Endodermal cell (in vitro differentiated cells): ENCODE measurements around the gene CIDEC. TPM values are rescaled to one million over a fixed set of nuclear protein-coding genes. Genes with fewer than 3 reads are reported as not detected.
"Not testable (repeated sequence)": the region's sequence is repeated elsewhere in the genome, so short reads cannot be mapped to it uniquely, and the experiment has no call there.

Experiments
- DNase-seq: peaks from one replicate; pipeline ENCODE4 v3.0.0-alpha.2; 2017
- H3K27ac ChIP-seq: 2 replicates; pipeline ENCODE4 v1.5.1; 2013; ENCODE audit warnings: mild to moderate bottlenecking, low read depth, low read length, moderate library complexity
- H3K27me3 ChIP-seq: 2 replicates; pipeline ENCODE4 v1.6.1; 2013; ENCODE audit warnings: mild to moderate bottlenecking, low read length, moderate library complexity; ENCODE audit not compliant: insufficient read depth, control insufficient read depth, poor library complexity, severe bottlenecking
- H3K36me3 ChIP-seq: 2 replicates; pipeline ENCODE4 v1.7.0; 2013; ENCODE audit warnings: mild to moderate bottlenecking, low read length, moderate library complexity; ENCODE audit not compliant: control insufficient read depth, insufficient read depth
- H3K4me1 ChIP-seq: one replicate; pipeline ENCODE4 v1.7.0; 2013; ENCODE audit warnings: low read length; ENCODE audit not compliant: control insufficient read depth, insufficient read depth
- H3K4me3 ChIP-seq: 2 replicates; pipeline ENCODE4 v1.5.1; 2013; ENCODE audit warnings: mild to moderate bottlenecking, low read length, moderate library complexity
- H3K9ac ChIP-seq: 2 replicates; pipeline ENCODE4 v1.6.1; 2013; ENCODE audit warnings: mild to moderate bottlenecking, low read length, moderate library complexity; ENCODE audit not compliant: poor library complexity, severe bottlenecking; ENCODE audit errors: extremely low read depth
- H3K9me3 ChIP-seq: 2 replicates; pipeline ENCODE4 v1.6.1; 2013; ENCODE audit warnings: mild to moderate bottlenecking, low read length, moderate library complexity; ENCODE audit not compliant: control insufficient read depth
- H3K27ac Mint-ChIP-seq: 2 replicates; pipeline ENCODE4 v1.8.0; 2020; ENCODE audit warnings: mixed read lengths
- H3K27me3 Mint-ChIP-seq: 2 replicates; pipeline ENCODE4 v1.8.0; 2021; ENCODE audit warnings: mild to moderate bottlenecking, mixed read lengths; ENCODE audit not compliant: insufficient read depth
- H3K36me3 Mint-ChIP-seq: 2 replicates; pipeline ENCODE4 v1.8.0; 2020; ENCODE audit warnings: low read depth, mixed read lengths
- H3K4me1 Mint-ChIP-seq: 2 replicates; pipeline ENCODE4 v1.8.0; 2020; ENCODE audit warnings: mixed read lengths
- H3K4me3 Mint-ChIP-seq: 2 replicates; pipeline ENCODE4 v1.8.0; 2020; ENCODE audit warnings: mild to moderate bottlenecking, moderate library complexity, mixed read lengths
- H3K9me3 Mint-ChIP-seq: 2 replicates; pipeline ENCODE4 v1.8.0; 2020; ENCODE audit warnings: mild to moderate bottlenecking, mixed read lengths
- WGBS, 2 experiments: methylation state at CpG; one replicate each; pipeline versions ENCODE4 v1.1.5 to v1.1.7; 2013; ENCODE audit warnings: missing lambda C conversion rate in 2 of 2, mixed read lengths in 1 of 2; ENCODE audit not compliant: insufficient coverage in 1 of 2, insufficient read length in 1 of 2; 5-methylcytosine and 5-hydroxymethylcytosine counted together
- total RNA-seq, 2 donors: library from RNA; stranded (reverse); fragmentation: NEBNext Ultra II Directional in 1 of 2; extraction: Animal tissue kit (Norgen Biotek cat#: 25700) in 1 of 2; gene quantifications; 2 replicates in 1 of 2; 3 replicates in 1 of 2; pipeline ENCODE4 v1.2.1, GENCODE V29; 2021
- TF ChIP-seq, protein P1 (sequence below): fragments of 200-600 bp; sonication (generic); conservative IDR thresholded peaks from 2 replicates; pipeline ENCODE4 v1.5.0; 2021; ENCODE audit warnings: antibody characterized with exemption, mild to moderate bottlenecking

CIDEC gene
- total RNA-seq, 2 donors from 2014 or later, result not detected

DNA sequence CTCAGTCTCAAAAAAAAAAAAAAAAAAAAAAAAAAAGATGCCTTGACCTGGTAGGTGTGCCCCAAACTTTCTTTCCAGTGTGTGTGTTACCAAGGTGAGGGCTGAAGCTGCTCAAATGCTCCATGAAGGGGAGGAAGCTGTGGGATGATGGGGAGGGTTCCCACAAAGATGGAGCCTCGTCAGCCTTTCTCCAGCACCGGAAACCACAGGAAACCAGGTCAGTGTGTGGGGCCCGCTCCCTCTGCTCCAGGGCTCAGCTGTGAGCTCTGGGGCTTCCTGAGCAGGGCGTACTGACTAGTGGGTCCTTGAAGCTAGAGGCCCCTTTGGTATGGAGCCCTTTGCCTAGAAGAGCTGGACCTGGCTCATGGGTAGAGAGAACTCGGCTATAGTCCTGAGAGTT lies 21.9 kb upstream of the CIDEC start:
- no peak overlapping the region for H3K27ac ChIP-seq
- no peak overlapping the region for H3K9ac ChIP-seq
- no peak overlapping the region for H3K4me3 Mint-ChIP-seq
- no peak overlapping the region for H3K27ac Mint-ChIP-seq
- TF ChIP-seq, protein P1, sequence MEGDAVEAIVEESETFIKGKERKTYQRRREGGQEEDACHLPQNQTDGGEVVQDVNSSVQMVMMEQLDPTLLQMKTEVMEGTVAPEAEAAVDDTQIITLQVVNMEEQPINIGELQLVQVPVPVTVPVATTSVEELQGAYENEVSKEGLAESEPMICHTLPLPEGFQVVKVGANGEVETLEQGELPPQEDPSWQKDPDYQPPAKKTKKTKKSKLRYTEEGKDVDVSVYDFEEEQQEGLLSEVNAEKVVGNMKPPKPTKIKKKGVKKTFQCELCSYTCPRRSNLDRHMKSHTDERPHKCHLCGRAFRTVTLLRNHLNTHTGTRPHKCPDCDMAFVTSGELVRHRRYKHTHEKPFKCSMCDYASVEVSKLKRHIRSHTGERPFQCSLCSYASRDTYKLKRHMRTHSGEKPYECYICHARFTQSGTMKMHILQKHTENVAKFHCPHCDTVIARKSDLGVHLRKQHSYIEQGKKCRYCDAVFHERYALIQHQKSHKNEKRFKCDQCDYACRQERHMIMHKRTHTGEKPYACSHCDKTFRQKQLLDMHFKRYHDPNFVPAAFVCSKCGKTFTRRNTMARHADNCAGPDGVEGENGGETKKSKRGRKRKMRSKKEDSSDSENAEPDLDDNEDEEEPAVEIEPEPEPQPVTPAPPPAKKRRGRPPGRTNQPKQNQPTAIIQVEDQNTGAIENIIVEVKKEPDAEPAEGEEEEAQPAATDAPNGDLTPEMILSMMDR, result no peak
- peaks cover 1% of the 10 kb centered on the region for H3K27me3 Mint-ChIP-seq
- H3K9me3 Mint-ChIP-seq, result no peaks in the 10 kb centered on the region
- no peaks in the 10 kb centered on the region for H3K4me1 ChIP-seq
- H3K4me1 Mint-ChIP-seq, result peaks cover 22% of the 10 kb centered on the region
- WGBS, 2 experiments, result 92 to 100% methylated on average over 4 to 5 of the region's 5 CpGs
- no peaks in the 10 kb centered on the region for H3K36me3 Mint-ChIP-seq
- no peaks in the 10 kb centered on the region for H3K36me3 ChIP-seq
- no peaks in the 10 kb centered on the region for H3K9me3 ChIP-seq
- DNase-seq, result no peak
- no peak overlapping the region for H3K4me3 ChIP-seq
- H3K27me3 ChIP-seq, result no peaks in the 10 kb centered on the region

DNA sequence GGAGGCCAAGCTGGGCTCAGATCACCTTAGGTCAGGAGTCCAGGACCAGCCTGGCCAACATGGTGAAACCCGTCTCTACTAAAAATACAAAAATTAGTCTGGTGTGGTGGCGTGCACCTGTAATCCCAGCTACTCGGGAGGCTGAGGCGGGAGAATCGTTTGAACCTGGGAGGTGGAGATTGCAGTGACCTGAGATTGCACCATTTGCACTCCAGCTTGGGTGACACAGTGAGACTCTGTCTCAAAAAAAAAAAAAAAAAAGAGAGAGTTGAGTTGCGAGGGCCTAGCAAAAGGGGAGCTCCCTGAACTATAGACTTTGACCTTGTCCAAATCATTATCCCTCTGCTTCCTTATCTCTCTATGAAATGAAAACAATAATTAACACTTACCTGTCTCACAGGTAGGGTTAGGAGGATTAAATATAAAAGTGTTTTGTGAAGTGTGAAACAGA lies 20.9 kb upstream of the CIDEC start:
- H3K9me3 ChIP-seq, H3K4me1 ChIP-seq, H3K27ac ChIP-seq, H3K9ac ChIP-seq, DNase-seq, H3K36me3 ChIP-seq, H3K27me3 Mint-ChIP-seq, H3K36me3 Mint-ChIP-seq, H3K9me3 Mint-ChIP-seq, H3K4me3 ChIP-seq, H3K27ac Mint-ChIP-seq, H3K27me3 ChIP-seq, H3K4me3 Mint-ChIP-seq: not testable (repeated sequence)
- 83 to 98% methylated on average over 4 to 5 of the region's 6 CpGs for WGBS, 2 experiments
- peaks cover 22% of the 10 kb centered on the region for H3K4me1 Mint-ChIP-seq

GRCh38 chr3:9899289-9899791 lies 19.3 kb upstream of the CIDEC start:
- no peak overlapping the region for H3K27ac ChIP-seq
- TF ChIP-seq, protein P1, result no peak
- H3K9me3 Mint-ChIP-seq, result no peaks in the 10 kb centered on the region
- H3K36me3 ChIP-seq, result no peaks in the 10 kb centered on the region
- no peaks in the 10 kb centered on the region for H3K4me1 ChIP-seq
- H3K27me3 Mint-ChIP-seq, result no peaks in the 10 kb centered on the region
- H3K36me3 Mint-ChIP-seq, result peaks cover 4% of the 10 kb centered on the region
- no peak overlapping the region for H3K27ac Mint-ChIP-seq
- H3K4me1 Mint-ChIP-seq, result peaks cover 22% of the 10 kb centered on the region
- 83 to 96% methylated on average over 3 of the region's 3 CpGs for WGBS, 2 experiments
- DNase-seq, result no peak
- H3K9me3 ChIP-seq, result no peaks in the 10 kb centered on the region
- no peak overlapping the region for H3K4me3 Mint-ChIP-seq
- no peak overlapping the region for H3K4me3 ChIP-seq
- no peaks in the 10 kb centered on the region for H3K27me3 ChIP-seq
- no peak overlapping the region for H3K9ac ChIP-seq
